GM21576 (cell line): ENCODE measurements around the gene ELOB.

Source experiments
- ATAC-seq: cut with Tn5 transposase; IDR thresholded peaks from one replicate; pipeline ENCODE4 v1.9.1; 2021; ENCODE audit warnings: mild to moderate bottlenecking, moderate library complexity; ENCODE audit not compliant: unreplicated experiment

The ELOB gene

GRCh38 chr16:2751577-2752034 is 25.5 kb downstream of the ELOB start:
- ATAC-seq: peak; percentile 34

- ATAC-seq: no peak
Measured at GRCh38 chr16:2749936-2750335, 27.1 kb downstream of the ELOB start.

- ATAC-seq: no peak
Measured at GRCh38 chr16:2749476-2749875, 27.6 kb downstream of the ELOB start.

- ATAC-seq: no peak
Measured at GRCh38 chr16:2748757-2749455, 28.2 kb downstream of the ELOB start.

- ATAC-seq: no peak
Measured at GRCh38 chr16:2745961-2746360, 31.1 kb downstream of the ELOB start.

GRCh38 chr16:2745116-2745890 is 31.8 kb downstream of the ELOB start:
- no peak for ATAC-seq

- ATAC-seq: no peak
Measured at GRCh38 chr16:2744711-2745110, 32.4 kb downstream of the ELOB start.

GRCh38 chr16:2743007-2743810 is 33.9 kb downstream of the ELOB start:
- ATAC-seq: no peak

GRCh38 chr16:2742323-2743006 is 34.6 kb downstream of the ELOB start:
- no peak for ATAC-seq

GRCh38 chr16:2741168-2741567 is 35.9 kb downstream of the ELOB start:
- ATAC-seq: no peak

GRCh38 chr16:2740476-2740875 is 36.6 kb downstream of the ELOB start:
- ATAC-seq: no peak

- ATAC-seq: no peak
Measured at GRCh38 chr16:2739625-2740430, 37.3 kb downstream of the ELOB start.

GRCh38 chr16:2738615-2739014 is 38.5 kb downstream of the ELOB start:
- no peak for ATAC-seq

GRCh38 chr16:2737895-2738418 is 39.1 kb downstream of the ELOB start:
- no peak for ATAC-seq

GRCh38 chr16:2737238-2737605 is 39.9 kb downstream of the ELOB start:
- ATAC-seq: no peak

GRCh38 chr16:2736476-2737237 is 40.4 kb downstream of the ELOB start:
- ATAC-seq: no peak

- ATAC-seq: no peak
Measured at GRCh38 chr16:2734844-2735515, 42.1 kb downstream of the ELOB start.

- ATAC-seq: no peak
Measured at GRCh38 chr16:2728034-2728433, 49.0 kb downstream of the ELOB start.

GRCh38 chr16:2726923-2727322 is 50.2 kb downstream of the ELOB start:
- ATAC-seq: no peak
